ENCODE results near the gene PPARA. TPM values are rescaled to one million over a fixed set of nuclear protein-coding genes. Genes with fewer than 3 reads are reported as not detected.
A peak's percentile ranks its signal among the peaks of the same experiment; 100 is the strongest.

PPARA gene
- total RNA-seq (2014; rRNA removed) (6.0 and 7.7 TPM in 2 replicates), Bru-seq, nascent RNA (percentile 54 among the genes with signal in this experiment), BruChase-seq, experiment 1, labeled RNA remaining after a 6-hour chase (percentile 68 among the genes with signal in this experiment), BruChase-seq, experiment 2, labeled RNA remaining after a 2-hour chase (percentile 59 among the genes with signal in this experiment)
- long read RNA-seq, full-length matches to known transcripts, result 4 of 63 reads
- long read RNA-seq, partial matches to known transcripts, result 16 of 63 reads
- long read RNA-seq, other reads (novel, unspliced or antisense), result 43 of 63 reads

- Histone ChIP-seq H4K20me1 (ENCODE audit: low read length) (no peaks in the 10 kb centered on the region), H3K36me3 (ENCODE audit: low read depth, low read length) (no peaks in the 10 kb centered on the region), H3F3A (ENCODE audit: low read length, unreplicated experiment) (no peaks in the 10 kb centered on the region), H3K4me3 (ENCODE audit: low read length) (peak within 1 kb of the TSS; percentile 79), H3K4me1 (ENCODE audit: insufficient read depth, low read length) (peaks cover 5% of the 10 kb centered on the region), H3K27me3 (ENCODE audit: low read length) (0 out of 2 replicates have a peak, but pooled peaks cover 4% of the 10 kb centered on the region), H3K9me3 (ENCODE audit: low read length) (no peaks in the 10 kb centered on the region), H3K27ac (ENCODE audit: low read length) (no peak within 1 kb of the TSS), H2AFZ (ENCODE audit: low read length) (peak within 1 kb of the TSS; percentile 94), H3K9me2 (replicated peaks; ENCODE audit: low read length) (no peaks in the 10 kb centered on the region), H3K79me2 (ENCODE audit: low read length) (no peaks in the 10 kb centered on the region), H3K4me2 (ENCODE audit: low read length) (peak within 1 kb of the TSS; percentile 97), H3K9ac (ENCODE audit: low read length) (peak within 1 kb of the TSS; percentile 44)
- CTCF ChIA-PET, result no interaction called here
- POLR2A ChIA-PET (ENCODE audit: unreplicated experiment), result interaction anchor here (0.6 kb wide), 1 partner anchor 541 kb away, joined by 14 read pairs; no protein-coding TSS in a partner anchor
- intact Hi-C loops (cut with micrococcal nuclease), result no loop called here
- ATAC-seq (peak; percentile 81), DNase-seq (peak; percentile 69)
- no peak for TF ChIP-seq CTCF (conservative IDR thresholded peaks at IDR 0.05; ENCODE audit: low read depth, low read length)
- TF ChIP-seq EZH2phosphoT487 (IDR thresholded peaks at IDR 0.05; ENCODE audit: borderline replicate concordance, low read length), result no peak
- TF ChIP-seq EZH2 (IDR thresholded peaks at IDR 0.05; ENCODE audit: low read length, unreplicated experiment), result no peak
- no TSS peak for BruUV-seq (replicated peaks)
Measured at GRCh38 chr22:46150034-46150654, at the start of gene PPARA. PPARA (plus strand) TSS chr22:46150526; CDS start chr22:46198384, 47,858 bp downstream.

DNA sequence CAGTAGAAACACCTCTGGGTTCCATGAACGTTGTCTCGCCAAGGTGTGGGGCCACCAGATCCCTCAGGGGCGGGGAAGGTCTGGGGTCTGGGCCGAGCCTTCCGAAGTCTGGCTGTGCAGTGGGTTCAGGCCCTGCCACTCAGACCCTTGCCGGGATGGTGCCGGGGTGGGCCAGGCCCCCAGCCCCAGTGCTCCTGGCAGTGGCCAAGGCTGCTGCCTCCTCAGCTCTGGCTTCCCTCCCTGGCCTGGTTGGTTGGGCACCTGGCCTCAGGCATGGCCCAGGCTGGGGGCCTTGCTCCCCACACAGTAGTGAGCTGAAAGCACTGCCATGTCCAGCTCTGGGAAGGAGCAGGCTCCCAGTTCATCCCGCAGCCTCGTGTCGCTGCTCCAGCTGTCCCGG, 48.2 kb upstream of the PPARA start:
- TF ChIP-seq EZH2phosphoT487 (IDR thresholded peaks at IDR 0.05; ENCODE audit: borderline replicate concordance, low read length) (no peak), EZH2 (IDR thresholded peaks at IDR 0.05; ENCODE audit: low read length, unreplicated experiment) (no peak), CTCF (conservative IDR thresholded peaks at IDR 0.05; ENCODE audit: low read depth, low read length) (no peak)
- Histone ChIP-seq H3F3A (ENCODE audit: low read length, unreplicated experiment) (peaks cover 6% of the 10 kb centered on the region), H3K9me3 (ENCODE audit: low read length) (no peaks in the 10 kb centered on the region), H3K27me3 (ENCODE audit: low read length) (no peaks in the 10 kb centered on the region), H3K9ac (ENCODE audit: low read length) (no peak overlapping the region), H4K20me1 (ENCODE audit: low read length) (peaks cover 9% of the 10 kb centered on the region), H2AFZ (ENCODE audit: low read length) (no peak overlapping the region), H3K4me1 (ENCODE audit: insufficient read depth, low read length) (no peaks in the 10 kb centered on the region), H3K79me2 (ENCODE audit: low read length) (peaks cover 33% of the 10 kb centered on the region), H3K36me3 (ENCODE audit: low read depth, low read length) (peaks cover 33% of the 10 kb centered on the region; the same call in 1 of the 2 replicates), H3K4me2 (ENCODE audit: low read length) (no peak overlapping the region), H3K9me2 (replicated peaks; ENCODE audit: low read length) (no peaks in the 10 kb centered on the region), H3K27ac (ENCODE audit: low read length) (no peak overlapping the region), H3K4me3 (ENCODE audit: low read length) (no peak overlapping the region)
- intact Hi-C loops (cut with micrococcal nuclease), result no loop called here
- ChIA-PET POLR2A (ENCODE audit: unreplicated experiment) (no interaction called here), CTCF (no interaction called here)
- no peak for ATAC-seq
- no TSS peak for BruUV-seq (replicated peaks)
- DNase-seq, result no peak

DNA sequence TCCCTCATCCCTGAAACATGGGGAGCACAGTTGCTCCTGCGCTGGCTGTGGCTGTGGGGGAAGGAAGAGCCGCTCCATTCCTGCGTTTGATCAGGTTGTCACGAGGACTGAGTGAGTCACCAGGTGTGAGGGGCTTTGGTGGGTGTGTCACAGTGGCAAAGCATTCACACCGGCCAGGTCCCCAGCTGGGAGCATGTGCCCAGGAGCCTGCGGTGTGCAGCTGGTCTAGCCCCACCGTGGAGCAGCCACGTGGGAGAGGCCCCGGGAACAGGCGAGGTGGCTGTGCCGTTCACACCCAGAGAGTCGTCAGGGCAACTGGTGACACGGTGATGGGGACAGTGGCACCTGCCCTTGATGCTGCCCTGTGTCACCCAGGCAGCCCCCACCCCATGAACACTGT, 47.6 kb upstream of the PPARA start:
- no peak overlapping the region for H3K27ac ChIP-seq (ENCODE audit: low read length)
- H2AFZ ChIP-seq (ENCODE audit: low read length), result no peak overlapping the region
- POLR2A ChIA-PET (ENCODE audit: unreplicated experiment), result no interaction called here
- no peaks in the 10 kb centered on the region for H3K9me3 ChIP-seq (ENCODE audit: low read length)
- CTCF ChIA-PET, result no interaction called here
- H3K27me3 ChIP-seq (ENCODE audit: low read length), result no peaks in the 10 kb centered on the region
- intact Hi-C loops (cut with micrococcal nuclease), result no loop called here
- no peak overlapping the region for H3K9ac ChIP-seq (ENCODE audit: low read length)
- TF ChIP-seq CTCF (conservative IDR thresholded peaks at IDR 0.05; ENCODE audit: low read depth, low read length) (no peak), EZH2 (IDR thresholded peaks at IDR 0.05; ENCODE audit: low read length, unreplicated experiment) (no peak), EZH2phosphoT487 (IDR thresholded peaks at IDR 0.05; ENCODE audit: borderline replicate concordance, low read length) (no peak)
- no TSS peak for BruUV-seq (replicated peaks)
- H3K4me2 ChIP-seq (ENCODE audit: low read length), result no peak overlapping the region
- peaks cover 27% of the 10 kb centered on the region for H3K79me2 ChIP-seq (ENCODE audit: low read length)
- no peak overlapping the region for H3K4me3 ChIP-seq (ENCODE audit: low read length)
- peaks cover 6% of the 10 kb centered on the region for H3F3A ChIP-seq (ENCODE audit: low read length, unreplicated experiment)
- peaks cover 4% of the 10 kb centered on the region; the same call in 1 of the 2 replicates for H4K20me1 ChIP-seq (ENCODE audit: low read length)
- no peaks in the 10 kb centered on the region for H3K9me2 ChIP-seq (replicated peaks; ENCODE audit: low read length)
- peaks cover 29% of the 10 kb centered on the region; the same call in 1 of the 2 replicates for H3K36me3 ChIP-seq (ENCODE audit: low read depth, low read length)
- ATAC-seq (no peak), DNase-seq (no peak)
- no peaks in the 10 kb centered on the region for H3K4me1 ChIP-seq (ENCODE audit: insufficient read depth, low read length)
